OCI-M2 (cell line): ENCODE data around the gene WASHC1.
"Not testable (repeated sequence)": the region's sequence is repeated elsewhere in the genome, so short reads cannot be mapped to it uniquely, and the experiment has no call there.

Experiments
- DNase-seq: peaks from one replicate; lab custom pipeline; 2025; ENCODE audit not compliant: unreplicated experiment; lab: John Stamatoyannopoulos, UW

The WASHC1 gene

DNA sequence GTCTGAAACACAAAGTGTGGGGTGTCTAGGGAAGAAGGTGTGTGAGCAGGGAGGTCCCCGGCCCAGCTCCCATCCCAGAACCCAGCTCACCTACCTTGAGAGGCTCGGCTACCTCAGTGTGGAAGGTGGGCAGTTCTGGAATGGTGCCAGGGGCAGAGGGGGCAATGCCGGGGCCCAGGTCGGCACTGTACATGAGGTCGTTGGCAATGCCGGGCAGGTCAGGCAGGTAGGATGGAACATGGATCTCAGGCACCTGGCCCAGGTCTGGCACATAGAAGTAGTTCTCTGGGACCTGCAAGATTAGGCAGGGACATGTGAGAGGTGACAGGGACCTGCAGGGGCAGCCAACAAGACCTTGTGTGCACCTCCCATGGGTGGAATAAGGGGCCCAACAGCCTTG, 12.4 kb downstream of the WASHC1 start:
- DNase-seq = not testable (repeated sequence)

DNA sequence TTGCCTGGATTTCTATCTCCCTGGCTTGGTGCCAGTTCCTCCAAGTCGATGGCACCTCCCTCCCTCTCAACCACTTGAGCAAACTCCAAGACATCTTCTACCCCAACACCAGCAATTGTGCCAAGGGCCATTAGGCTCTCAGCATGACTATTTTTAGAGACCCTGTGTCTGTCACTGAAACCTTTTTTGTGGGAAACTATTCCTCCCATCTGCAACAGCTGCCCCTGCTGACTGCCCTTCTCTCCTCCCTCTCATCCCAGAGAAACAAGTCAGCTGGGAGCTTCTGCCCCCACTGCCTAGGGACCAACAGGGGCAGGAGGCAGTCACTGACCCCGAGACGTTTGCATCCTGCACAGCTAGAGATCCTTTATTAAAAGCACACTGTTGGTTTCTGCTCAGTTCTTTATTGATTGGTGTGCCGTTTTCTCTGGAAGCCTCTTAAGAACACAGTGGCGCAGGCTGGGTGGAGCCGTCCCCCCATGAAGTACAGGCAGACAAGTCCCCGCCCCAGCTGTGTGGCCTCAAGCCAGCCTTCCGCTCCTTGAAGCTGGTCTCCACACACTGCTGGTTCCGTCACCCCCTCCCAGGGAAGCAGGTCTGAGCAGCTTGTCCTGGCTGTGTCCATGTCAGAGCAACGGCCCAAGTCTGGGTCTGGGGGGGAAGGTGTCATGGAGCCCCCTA, 15.0 kb downstream of the WASHC1 start:
- DNase-seq = not testable (repeated sequence)

- DNase-seq = not testable (repeated sequence)
Measured at GRCh38 chr9:11206-11605, 18.1 kb downstream of the WASHC1 start.

DNA sequence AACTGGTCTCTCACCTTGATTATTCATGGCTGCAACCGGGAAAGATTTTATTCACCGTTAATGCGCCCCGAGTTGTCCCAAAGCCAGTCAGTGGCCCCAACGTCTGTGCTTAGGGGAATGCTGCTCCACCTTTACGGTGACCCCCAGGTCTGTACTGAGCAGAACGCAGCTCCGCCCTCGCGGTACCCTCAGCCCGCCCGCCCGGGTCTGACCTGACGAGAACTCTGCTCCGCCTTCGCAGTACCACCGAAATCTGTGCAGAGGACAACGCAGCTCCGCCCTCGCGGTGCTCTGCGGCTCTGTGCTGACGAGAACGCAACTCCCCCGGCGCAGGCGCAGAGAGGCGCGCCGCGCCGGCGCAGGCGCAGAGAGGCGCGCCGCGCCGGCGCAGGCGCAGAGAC, 18.6 kb downstream of the WASHC1 start:
- not testable (repeated sequence) for DNase-seq

DNA sequence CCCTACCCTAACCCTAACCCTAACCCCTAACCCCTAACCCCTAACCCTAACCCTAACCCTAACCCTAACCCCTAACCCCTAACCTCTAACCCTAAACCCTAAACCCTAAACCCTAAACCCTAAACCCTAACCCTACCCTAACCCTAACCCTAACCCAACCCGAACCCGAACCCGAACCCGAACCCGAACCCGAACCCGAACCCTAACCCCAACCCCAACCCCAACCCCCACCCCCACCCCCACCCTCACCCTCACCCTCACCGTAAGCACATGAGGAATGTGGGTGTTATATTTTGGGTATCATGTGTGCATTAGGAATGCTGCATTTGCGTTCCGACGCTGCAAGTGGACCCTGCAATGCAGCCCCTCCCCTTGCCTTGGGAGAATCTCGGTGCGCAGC, 19.0 kb downstream of the WASHC1 start:
- not testable (repeated sequence) for DNase-seq
